ENCODE results near the gene SCYGR1. TPM values are rescaled to one million over a fixed set of nuclear protein-coding genes. Genes with fewer than 3 reads are reported as not detected.

The SCYGR1 gene
- total RNA-seq, 1 donor from 2014 or later: not detected

DNA sequence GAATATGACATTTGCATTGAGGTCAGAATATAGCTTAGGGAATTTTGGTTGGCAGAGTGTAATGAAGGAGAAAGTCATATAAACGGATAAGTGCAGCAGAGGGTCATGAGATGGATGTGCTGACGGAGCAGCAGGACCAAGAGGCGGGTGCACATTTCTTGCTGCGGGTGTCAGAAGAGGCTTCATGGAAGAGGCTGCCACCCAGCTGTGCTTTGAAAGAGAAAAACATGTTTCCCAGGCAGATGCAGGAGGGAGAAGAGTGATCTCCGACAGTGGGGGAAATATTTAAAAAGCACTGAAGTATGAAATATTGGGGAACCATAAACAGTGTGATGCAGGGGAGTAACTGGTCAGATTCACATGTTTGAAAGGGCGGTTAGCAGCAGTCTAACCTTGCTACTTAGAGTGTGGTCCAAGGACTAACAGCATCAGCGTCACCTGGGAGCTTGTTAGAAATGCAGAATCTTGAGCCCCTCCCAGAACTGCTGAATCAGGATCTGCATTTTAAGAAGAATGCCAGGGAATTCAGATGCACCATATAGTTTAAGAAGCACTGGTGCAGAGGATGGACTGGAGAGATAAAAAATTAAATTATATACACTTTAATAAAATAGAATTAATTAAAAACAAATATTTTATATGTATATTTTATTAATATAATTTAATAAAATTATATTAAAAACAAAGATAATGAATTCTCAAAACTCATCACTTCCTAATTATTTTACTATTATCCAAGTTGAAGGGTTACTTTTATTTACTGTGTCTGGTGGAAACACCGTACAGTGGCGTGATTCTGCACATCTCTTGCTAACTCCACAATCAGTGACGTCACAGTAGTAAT, 36.1 kb upstream of the SCYGR1 start:
- Histone ChIP-seq H3K9me3 (no peaks in the 10 kb centered on the region), H3K4me1 (no peaks in the 10 kb centered on the region), H3K36me3 (no peaks in the 10 kb centered on the region), H3K27ac (no peak overlapping the region), H3K4me3 (no peak overlapping the region), H3K27me3 (no peaks in the 10 kb centered on the region)
- TF ChIP-seq, protein P1, sequence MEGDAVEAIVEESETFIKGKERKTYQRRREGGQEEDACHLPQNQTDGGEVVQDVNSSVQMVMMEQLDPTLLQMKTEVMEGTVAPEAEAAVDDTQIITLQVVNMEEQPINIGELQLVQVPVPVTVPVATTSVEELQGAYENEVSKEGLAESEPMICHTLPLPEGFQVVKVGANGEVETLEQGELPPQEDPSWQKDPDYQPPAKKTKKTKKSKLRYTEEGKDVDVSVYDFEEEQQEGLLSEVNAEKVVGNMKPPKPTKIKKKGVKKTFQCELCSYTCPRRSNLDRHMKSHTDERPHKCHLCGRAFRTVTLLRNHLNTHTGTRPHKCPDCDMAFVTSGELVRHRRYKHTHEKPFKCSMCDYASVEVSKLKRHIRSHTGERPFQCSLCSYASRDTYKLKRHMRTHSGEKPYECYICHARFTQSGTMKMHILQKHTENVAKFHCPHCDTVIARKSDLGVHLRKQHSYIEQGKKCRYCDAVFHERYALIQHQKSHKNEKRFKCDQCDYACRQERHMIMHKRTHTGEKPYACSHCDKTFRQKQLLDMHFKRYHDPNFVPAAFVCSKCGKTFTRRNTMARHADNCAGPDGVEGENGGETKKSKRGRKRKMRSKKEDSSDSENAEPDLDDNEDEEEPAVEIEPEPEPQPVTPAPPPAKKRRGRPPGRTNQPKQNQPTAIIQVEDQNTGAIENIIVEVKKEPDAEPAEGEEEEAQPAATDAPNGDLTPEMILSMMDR (IDR thresholded peaks at IDR 0.05): no peak
- ATAC-seq (no peak), DNase-seq (no peak)
- intact Hi-C loops (cut with DNase I): no loop called here

DNA sequence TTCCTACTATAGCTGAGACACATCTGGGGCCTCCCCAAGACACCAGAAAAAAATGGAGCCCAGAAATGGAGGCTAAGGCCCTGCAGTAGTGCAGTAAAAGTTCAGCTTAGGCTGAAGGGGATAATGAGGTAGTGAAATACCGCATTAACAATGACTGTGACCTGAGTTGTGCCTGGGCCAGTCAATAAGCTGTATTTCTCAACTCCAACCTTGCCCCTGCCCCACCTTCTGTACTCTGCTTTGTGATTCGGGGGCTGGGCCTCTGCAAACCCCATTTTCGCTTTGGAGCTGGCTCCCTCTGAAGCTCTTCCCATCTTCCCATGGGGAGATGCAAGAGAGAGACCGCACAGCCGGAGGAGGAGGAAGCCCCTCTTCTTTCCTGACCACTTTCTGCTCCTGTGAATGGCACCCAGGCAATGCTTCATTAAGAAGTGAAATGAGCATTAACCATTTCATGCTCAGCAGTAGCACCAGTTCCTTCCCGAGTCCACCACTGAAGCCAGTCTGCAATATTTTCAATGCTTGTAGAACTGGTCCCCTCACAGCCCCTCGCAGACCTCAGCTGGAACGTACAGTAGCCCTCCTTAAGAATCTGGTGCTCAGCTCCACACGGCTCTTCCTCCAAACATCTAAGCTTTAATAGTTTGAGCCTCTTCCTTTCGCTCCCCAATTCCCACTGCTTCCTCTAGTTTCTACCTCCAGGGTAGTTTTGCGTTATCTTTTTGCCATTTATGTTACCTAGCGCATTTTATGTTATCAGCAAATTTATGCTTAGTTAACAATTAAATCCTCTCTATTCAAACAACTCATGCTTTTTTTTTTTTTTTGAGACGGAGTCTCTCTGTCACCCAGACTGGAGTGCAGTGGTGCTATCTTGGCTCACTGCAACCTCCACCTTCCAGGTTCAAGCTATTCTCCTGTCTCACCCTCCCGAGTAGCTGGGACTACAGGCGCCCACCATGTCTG, 32.6 kb upstream of the SCYGR1 start:
- ATAC-seq (no peak), DNase-seq (no peak)
- intact Hi-C loops (cut with DNase I): no loop called here
- TF ChIP-seq, protein P1 (IDR thresholded peaks at IDR 0.05): no peak
- no peaks in the 10 kb centered on the region for H3K27me3 ChIP-seq
- no peak overlapping the region for H3K4me3 ChIP-seq
- H3K36me3 ChIP-seq: no peaks in the 10 kb centered on the region
- H3K4me1 ChIP-seq: peaks cover 5% of the 10 kb centered on the region
- no peaks in the 10 kb centered on the region for H3K9me3 ChIP-seq
- H3K27ac ChIP-seq: no peak overlapping the region

DNA sequence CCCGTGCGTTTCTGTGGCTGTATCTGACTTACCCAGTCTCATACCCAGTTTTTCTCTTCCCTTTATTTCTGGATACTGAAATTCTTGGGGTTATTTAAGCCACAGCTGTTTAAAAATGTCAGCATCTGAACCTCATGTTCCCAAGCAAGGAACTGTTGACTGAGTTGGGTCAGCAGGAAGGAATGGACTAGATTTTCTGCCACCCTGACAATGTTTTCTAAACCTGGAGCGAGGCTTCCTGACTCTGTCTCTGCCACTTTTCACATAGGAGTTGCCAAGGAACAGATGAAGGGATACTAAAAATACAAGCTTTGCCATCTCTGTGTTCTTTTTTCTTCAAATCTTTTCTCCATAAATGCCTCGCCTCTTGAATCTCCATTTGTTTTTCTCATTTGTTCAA, 29.0 kb upstream of the SCYGR1 start:
- Histone ChIP-seq H3K4me1 (peaks cover 8% of the 10 kb centered on the region), H3K27me3 (no peaks in the 10 kb centered on the region), H3K9me3 (no peaks in the 10 kb centered on the region), H3K36me3 (no peaks in the 10 kb centered on the region), H3K27ac (peak overlapping the region; percentile 68), H3K4me3 (no peak overlapping the region)
- TF ChIP-seq, protein P1 (IDR thresholded peaks at IDR 0.05): no peak
- ATAC-seq: no peak
- intact Hi-C loops (cut with DNase I): loop anchor here (10.0 kb wide), 1 partner anchor 48 kb away; no protein-coding TSS in a partner anchor
- no peak for DNase-seq

DNA sequence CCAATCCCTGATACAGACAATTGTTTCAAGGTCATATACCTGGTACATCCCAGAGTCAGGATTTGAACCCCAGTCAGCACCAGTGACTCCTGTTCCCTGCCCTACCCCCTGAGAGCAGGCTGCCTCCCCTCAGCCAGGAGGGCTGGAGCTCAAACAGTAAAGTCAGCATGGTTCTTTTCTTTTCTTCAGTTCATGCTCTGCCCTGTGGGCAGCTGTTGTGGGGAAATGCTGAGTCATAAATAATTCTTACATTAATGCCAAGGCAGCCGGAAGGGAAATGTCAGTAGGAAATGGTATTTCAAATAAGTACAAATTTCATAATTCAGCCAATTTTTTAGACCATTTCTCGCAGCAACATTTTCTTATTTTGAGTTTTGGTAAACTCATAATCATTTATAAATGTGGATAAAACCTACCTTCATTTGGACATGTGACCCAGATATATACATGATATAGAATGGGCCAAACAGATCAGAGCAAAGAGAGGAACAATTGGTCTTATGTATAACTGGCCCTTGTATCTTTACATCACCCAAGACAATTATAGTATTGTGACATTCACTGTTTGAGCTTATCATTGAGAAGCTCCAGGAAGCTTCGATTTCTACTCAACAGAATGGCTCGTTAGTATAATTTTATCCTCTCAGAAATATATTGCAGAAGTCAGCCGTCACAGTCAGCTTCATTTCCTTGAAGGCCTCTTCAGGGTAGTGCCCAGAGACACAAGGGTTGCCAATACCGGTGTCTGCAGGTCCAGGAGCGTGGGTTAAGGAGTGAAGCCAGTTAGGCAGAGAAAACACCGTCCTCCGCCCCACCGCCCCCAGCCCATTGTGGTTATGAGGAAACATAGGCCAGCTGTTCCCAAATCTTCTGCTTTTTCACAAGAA, 28.0 kb upstream of the SCYGR1 start:
- intact Hi-C loops (cut with DNase I): loop anchor here (10.0 kb wide), 1 partner anchor 49 kb away; no protein-coding TSS in a partner anchor
- no peak overlapping the region for H3K4me3 ChIP-seq
- ATAC-seq (peak; percentile 86), DNase-seq (peak; percentile 81)
- H3K9me3 ChIP-seq: no peaks in the 10 kb centered on the region
- H3K36me3 ChIP-seq: no peaks in the 10 kb centered on the region
- TF ChIP-seq, protein P1 (IDR thresholded peaks at IDR 0.05): no peak
- H3K27ac ChIP-seq: peak overlapping the region; percentile 68
- H3K4me1 ChIP-seq: peaks cover 8% of the 10 kb centered on the region
- H3K27me3 ChIP-seq: no peaks in the 10 kb centered on the region

DNA sequence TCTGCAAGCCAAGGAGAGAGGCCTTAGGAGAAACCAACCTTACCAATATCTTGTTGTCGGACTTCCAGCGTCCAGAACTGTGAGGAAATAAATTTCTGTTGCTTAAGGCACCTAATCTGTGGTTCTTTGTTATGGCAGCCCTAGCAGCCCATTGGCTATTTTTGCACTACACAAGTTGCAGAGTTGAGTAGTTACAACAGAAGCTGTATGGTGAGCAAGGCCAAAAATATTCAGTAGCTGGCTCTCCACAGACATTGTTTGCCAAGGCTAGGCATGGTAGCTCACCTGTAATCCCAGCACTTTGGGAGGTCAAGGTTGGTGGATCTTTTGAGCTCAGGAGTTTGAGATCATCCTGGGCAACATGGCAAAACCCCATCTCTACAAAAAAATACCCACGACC, 27.1 kb upstream of the SCYGR1 start:
- no peaks in the 10 kb centered on the region for H3K36me3 ChIP-seq
- H3K27ac ChIP-seq: no peak overlapping the region
- no peaks in the 10 kb centered on the region for H3K27me3 ChIP-seq
- H3K4me1 ChIP-seq: peaks cover 8% of the 10 kb centered on the region
- peak; percentile 40 for ATAC-seq
- H3K9me3 ChIP-seq: no peaks in the 10 kb centered on the region
- no peak for DNase-seq
- TF ChIP-seq, protein P1 (IDR thresholded peaks at IDR 0.05): no peak
- intact Hi-C loops (cut with DNase I): loop anchor here (10.0 kb wide), 1 partner anchor 50 kb away; no protein-coding TSS in a partner anchor
- H3K4me3 ChIP-seq: no peak overlapping the region
